Spleen (tissue), 7 donors: ENCODE data around the gene NEK1.

ENCODE experiments used
- CTCF ChIP-seq, 11 experiments: fragments of 200-600 bp in 7 of 11; fragments of 450-650 bp in 4 of 11; sonication (generic) in 4 of 11; IDR thresholded peaks in 8 of 11; conservative IDR thresholded peaks in 3 of 11; 1 replicate in 7 of 11; 2 replicates in 4 of 11; pipeline versions ENCODE4 v1.4.0 to v1.8.0; 2016 to 2021; ENCODE audit warnings: antibody characterized with exemption in 11 of 11, inconsistent platforms in 4 of 11, mild to moderate bottlenecking in 1 of 11
- POLR2A ChIP-seq, 3 donors: fragments of 450-650 bp; IDR thresholded peaks; one replicate each; pipeline ENCODE4 v1.5.1; 2017; ENCODE audit warnings: antibody characterized with exemption in 3 of 3, mild to moderate bottlenecking in 1 of 3
- POLR2AphosphoS5 ChIP-seq, 3 donors: sonication (generic); formaldehyde crosslinking; IDR thresholded peaks; one replicate each; pipeline ENCODE4 v1.5.1; 2017; ENCODE audit warnings: antibody characterized with exemption in 3 of 3
- donor health status: DM: no; HTN: no; CAD: no; lungs with moderate emphysema.
- donor health status: DM: no; HTN: no; CAD: no.
- donor health status: DM: no; HTN: no; CAD: no.

- TF ChIP-seq CTCF (IDR thresholded peaks at IDR 0.05 in 8 of 11, conservative IDR thresholded peaks at IDR 0.05 in 3 of 11) (no peak), POLR2AphosphoS5 (IDR thresholded peaks at IDR 0.05) (no peak), POLR2A (IDR thresholded peaks at IDR 0.05) (no peak)
Observed at GRCh38 chr4:169377367-169377766, 235.0 kb downstream of the NEK1 start.
